GM12801 (cell line): ENCODE measurements around the gene HGFAC.

Source experiments
- CTCF ChIP-seq: IDR thresholded peaks from one replicate; pipeline ENCODE4 v1.5.1; 2011; ENCODE audit warnings: control low read depth; ENCODE audit not compliant: insufficient read length; ENCODE audit errors: extremely low read depth

The HGFAC gene

DNA sequence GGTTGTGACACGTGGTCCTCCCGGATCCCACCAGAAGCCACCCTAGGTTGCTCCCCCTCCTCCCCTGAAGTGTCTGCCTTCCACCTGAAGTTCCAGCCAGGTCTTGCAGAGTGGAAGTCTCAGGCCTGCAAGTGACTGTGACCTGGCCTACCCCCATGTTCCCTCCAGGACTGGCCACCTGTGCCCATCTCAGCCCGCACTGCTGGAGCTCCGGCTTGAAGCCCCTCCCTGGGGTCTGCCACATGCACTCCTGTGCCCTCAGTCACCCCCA lies 6.1 kb upstream of the HGFAC start:
- TF ChIP-seq CTCF, result no peak

DNA sequence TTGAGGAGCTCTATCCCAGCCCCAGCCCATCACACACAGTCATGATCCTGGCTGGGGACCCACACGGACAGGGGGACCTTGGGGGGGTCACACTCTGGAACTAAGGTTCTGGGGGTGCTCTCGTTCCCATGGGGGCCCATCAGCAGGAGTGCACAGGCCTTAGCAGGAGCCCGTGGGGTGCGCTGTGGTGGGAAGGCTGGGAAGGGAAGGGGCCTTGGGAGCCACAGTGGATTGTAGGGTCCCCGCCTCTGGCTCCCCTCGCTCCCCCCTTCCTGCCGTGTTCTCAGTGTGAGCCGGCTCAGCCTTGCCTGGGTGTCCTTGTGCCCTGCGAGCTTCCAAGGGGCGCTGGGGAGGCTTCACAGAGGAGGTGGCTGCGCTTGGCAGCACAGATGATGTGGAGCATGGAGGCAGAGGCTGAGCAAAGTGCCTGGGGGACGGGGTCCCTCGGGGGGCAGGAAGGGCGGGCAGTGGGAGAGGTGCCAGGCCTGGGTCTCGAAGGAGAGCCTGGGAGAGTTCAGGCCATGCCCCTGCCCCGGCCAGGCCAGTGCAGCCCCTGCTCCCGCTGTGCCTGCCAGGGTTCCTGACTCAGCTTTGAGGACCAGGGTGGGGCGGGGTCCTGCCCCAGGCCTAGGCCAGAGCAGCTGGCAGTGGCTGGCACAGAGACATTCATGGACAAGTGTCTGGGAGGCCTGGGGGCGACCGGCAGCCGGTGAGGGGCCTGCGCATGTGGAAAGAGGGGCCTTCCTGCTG lies 5.5 kb upstream of the HGFAC start:
- TF ChIP-seq CTCF, result no peak

GRCh38 chr4:3436798-3437581 lies 4.8 kb upstream of the HGFAC start:
- no peak for TF ChIP-seq CTCF

DNA sequence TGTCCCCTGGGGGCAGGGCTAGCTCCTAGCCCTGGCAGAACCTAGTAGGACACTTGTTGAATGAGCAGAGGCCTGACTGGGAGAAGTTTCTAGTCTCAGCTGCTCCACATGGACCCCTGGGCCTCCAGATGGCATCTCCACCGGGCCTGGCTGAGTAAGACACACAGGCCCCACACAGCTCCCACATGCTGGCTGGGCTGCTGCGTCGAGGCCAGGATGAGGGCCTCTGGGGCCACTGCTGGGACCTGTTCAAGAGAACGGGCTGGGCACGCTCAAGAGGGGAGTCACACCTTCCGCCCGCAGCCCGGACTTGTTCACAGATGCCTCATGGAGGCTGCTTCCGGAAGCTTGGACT lies 4.2 kb upstream of the HGFAC start:
- no peak for TF ChIP-seq CTCF

DNA sequence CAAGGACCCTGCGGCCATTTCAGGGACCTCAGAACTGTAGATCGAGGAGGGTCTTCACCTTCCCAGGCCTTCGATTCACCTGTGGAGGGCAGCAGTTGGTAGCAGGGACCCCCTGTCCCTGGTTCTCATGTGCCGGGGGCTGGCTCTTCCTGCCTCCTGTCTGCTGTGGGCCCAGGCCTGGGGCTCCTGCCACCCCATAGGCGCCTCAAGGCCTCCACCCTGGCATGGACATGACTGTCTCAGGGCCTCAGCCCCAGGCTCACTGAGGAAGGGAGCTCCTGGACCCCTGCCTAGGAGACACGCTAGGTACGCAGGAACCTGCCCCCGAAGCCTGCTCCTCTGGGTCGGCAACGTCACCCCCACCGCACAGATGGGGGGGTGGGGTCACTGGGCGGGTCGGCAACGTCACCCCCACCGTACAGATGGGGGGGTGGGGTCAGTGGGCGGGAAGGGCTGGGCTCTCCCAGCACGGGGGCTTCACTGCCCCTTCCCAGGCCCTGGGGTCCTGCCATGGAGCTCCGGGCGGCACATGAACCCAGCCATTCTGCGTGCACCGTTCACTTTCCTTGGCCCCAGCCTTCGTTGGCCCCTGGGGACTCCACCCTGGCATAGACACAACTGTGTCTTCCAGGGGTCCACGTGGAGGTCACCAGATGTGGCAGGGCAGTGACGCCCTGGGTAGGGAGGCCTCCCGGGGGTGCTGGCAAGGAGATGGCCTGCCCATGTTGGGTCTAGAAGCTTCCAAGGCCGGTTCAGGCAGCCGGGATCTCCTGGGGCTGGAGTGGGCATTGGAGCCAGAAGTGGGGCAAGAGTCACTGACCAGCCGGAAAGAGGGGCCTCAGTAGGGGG lies 3.5 kb upstream of the HGFAC start:
- no peak for TF ChIP-seq CTCF

DNA sequence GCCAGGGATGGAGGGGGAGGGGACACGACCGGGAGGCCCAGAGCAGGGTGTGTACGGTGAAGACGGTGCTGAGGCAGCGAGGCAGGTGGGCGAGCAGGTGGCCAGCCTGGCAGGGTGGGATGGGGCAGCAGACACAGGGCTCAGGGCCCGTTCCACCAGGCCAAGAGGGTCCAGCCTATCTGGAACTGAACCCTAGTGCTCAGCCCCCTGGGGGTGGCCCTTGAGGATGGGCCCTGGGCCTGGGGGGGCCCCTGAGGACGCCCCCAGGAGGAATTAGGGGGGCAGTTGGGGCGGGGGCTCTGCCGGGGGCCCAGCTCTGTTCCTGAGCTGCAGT lies 3.0 kb upstream of the HGFAC start:
- TF ChIP-seq CTCF, result no peak

DNA sequence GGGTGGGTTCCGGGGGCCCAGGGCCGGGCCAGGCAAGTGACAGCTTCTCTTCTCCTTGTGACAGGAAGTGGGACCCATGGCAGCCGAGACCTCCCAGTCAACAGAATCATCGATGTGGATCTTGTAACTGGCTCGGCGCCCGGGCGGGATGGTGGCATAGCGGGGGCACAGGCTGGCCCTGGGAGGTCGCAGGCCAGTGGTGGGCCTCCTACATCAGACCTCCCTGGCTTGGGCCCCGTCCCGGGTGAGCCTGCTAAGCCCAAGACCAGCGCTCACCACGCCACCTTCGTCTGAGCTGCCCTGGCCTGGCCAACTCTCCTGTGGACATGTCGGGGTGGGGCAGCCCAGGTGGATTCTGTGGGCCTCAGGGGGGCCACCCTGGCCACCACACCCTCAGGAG lies 2.4 kb upstream of the HGFAC start:
- TF ChIP-seq CTCF, result no peak
